ENCODE results near the gene CCL26. TPM values are rescaled to one million over a fixed set of nuclear protein-coding genes. Genes with fewer than 3 reads are reported as not detected.

CCL26 gene
- total and polyA plus RNA-seq, 10 donors, result 0.35 to 0.41 TPM; not detected in 8

GRCh38 chr7:75738975-75739795, 32.8 kb downstream of the CCL26 start:
- Histone ChIP-seq H3K27ac (peak overlapping the region; percentile 88 to 96 (median 92)), H3K9me3 (no peaks in the 10 kb centered on the region), H3K36me3 (no peaks in the 10 kb centered on the region), H3K27me3 (replicated peaks in 1 of 7) (no peaks in the 10 kb centered on the region), H3K4me3 (peak overlapping the region; percentile 88 to 100 (median 94)), H3K4me1 (peaks cover 15 to 58% (median 42%) of the 10 kb centered on the region in 6 donors)
- TF ChIP-seq POLR2A (IDR thresholded peaks at IDR 0.05), result no peak
- peak; percentile 74 to 85 (median 83) for TF ChIP-seq POLR2AphosphoS5 (IDR thresholded peaks at IDR 0.05)
- TF ChIP-seq CTCF (IDR thresholded peaks at IDR 0.05 in 8 of 11, conservative IDR thresholded peaks at IDR 0.05 in 3 of 11), result peak in 8 of 11 experiments; percentile 33 to 66 (median 53)
- intact Hi-C loops (cut with DNase I; ENCODE audit: low total_unique reads), result loop anchor here (10.0 kb wide), 1 partner anchor 74 kb away; no protein-coding TSS in a partner anchor
- 0 to 2% (median 0%) methylated on average over 12 to 89 of the region's 89 CpGs for WGBS, 5 donors
- DNase-seq, result peak; percentile 100

- TF ChIP-seq CTCF (IDR thresholded peaks at IDR 0.05 in 8 of 11, conservative IDR thresholded peaks at IDR 0.05 in 3 of 11) (no peak), POLR2AphosphoS5 (IDR thresholded peaks at IDR 0.05) (peak in 2 of 3 donors; percentile 26 to 42), POLR2A (IDR thresholded peaks at IDR 0.05) (no peak)
- H3K36me3 ChIP-seq, result peaks cover 0 to 2% (median 0%) of the 10 kb centered on the region in 6 donors
- peaks cover 15 to 59% (median 42%) of the 10 kb centered on the region in 6 donors for H3K4me1 ChIP-seq
- WGBS, 5 donors, result 0 to 1% (median 0%) methylated on average over 28 to 30 of the region's 30 CpGs
- no peaks in the 10 kb centered on the region for H3K27me3 ChIP-seq (replicated peaks in 1 of 7)
- H3K27ac ChIP-seq, result peak within 1 kb of the TSS; percentile 88 to 96 (median 92)
- no peaks in the 10 kb centered on the region for H3K9me3 ChIP-seq
- no peak for DNase-seq
- peak within 1 kb of the TSS; percentile 88 to 100 (median 94) for H3K4me3 ChIP-seq
- intact Hi-C loops (cut with DNase I; ENCODE audit: low total_unique reads), result loop anchor here (10.0 kb wide), 1 partner anchor 74 kb away; no protein-coding TSS in a partner anchor
These were observed 33.4 kb downstream of the CCL26 start, which contains the start of gene HIP1 for GRCh38 chr7:75738604-75738974. HIP1 (minus strand) TSS chr7:75738941; CDS start chr7:75738920, 21 bp downstream.

GRCh38 chr7:75737856-75738603, 34.0 kb downstream of the CCL26 start:
- intact Hi-C loops (cut with DNase I; ENCODE audit: low total_unique reads), result loop anchor here (10.0 kb wide), 1 partner anchor 73 kb away; no protein-coding TSS in a partner anchor
- no peaks in the 10 kb centered on the region for H3K27me3 ChIP-seq (replicated peaks in 1 of 7)
- peaks cover 0 to 6% (median 0%) of the 10 kb centered on the region in 6 donors for H3K36me3 ChIP-seq
- no peaks in the 10 kb centered on the region for H3K9me3 ChIP-seq
- DNase-seq, result no peak
- peak overlapping the region; percentile 88 to 100 (median 94) for H3K4me3 ChIP-seq
- WGBS, 5 donors, result 14 to 18% (median 15%) methylated on average over 15 to 18 of the region's 18 CpGs
- peaks cover 15 to 59% (median 42%) of the 10 kb centered on the region in 6 donors for H3K4me1 ChIP-seq
- TF ChIP-seq POLR2AphosphoS5 (IDR thresholded peaks at IDR 0.05), result no peak
- no peak for TF ChIP-seq POLR2A (IDR thresholded peaks at IDR 0.05)
- TF ChIP-seq CTCF (IDR thresholded peaks at IDR 0.05 in 8 of 11, conservative IDR thresholded peaks at IDR 0.05 in 3 of 11), result no peak
- H3K27ac ChIP-seq, result peak overlapping the region; percentile 37 to 96 (median 92)
